GM21360 (cell line): ENCODE measurements around the gene KRTAP9-8.
"Not testable (repeated sequence)": the region's sequence is repeated elsewhere in the genome, so short reads cannot be mapped to it uniquely, and the experiment has no call there.

Experiments used
- ATAC-seq: cut with Tn5 transposase; IDR thresholded peaks from one replicate; pipeline ENCODE4 v1.9.1; 2021; ENCODE audit warnings: mild to moderate bottlenecking, moderate library complexity; ENCODE audit not compliant: unreplicated experiment

Gene KRTAP9-8

GRCh38 chr17:41237949-41238437 lies at the start of gene KRTAP9-8:
TSS of gene KRTAP9-8 (plus strand) at chr17:41237999. CDS start at chr17:41238052, 53 bp downstream.
- not testable (repeated sequence) for ATAC-seq

GRCh38 chr17:41189837-41190318 lies 47.9 kb upstream of the KRTAP9-8 start, which contains the start of gene KRTAP9-1:
TSS of gene KRTAP9-1 (plus strand) at chr17:41189887. CDS start at chr17:41189887, 0 bp downstream.
- ATAC-seq, result not testable (repeated sequence)

GRCh38 chr17:41190328-41190727 lies 47.5 kb upstream of the KRTAP9-8 start:
- ATAC-seq, result no peak

- no peak for ATAC-seq
These were observed 41.7 kb upstream of the KRTAP9-8 start for GRCh38 chr17:41196068-41196467.

- no peak for ATAC-seq
These were observed 38.2 kb upstream of the KRTAP9-8 start for GRCh38 chr17:41199421-41200078.

- no peak for ATAC-seq
These were observed 25.8 kb upstream of the KRTAP9-8 start for GRCh38 chr17:41211845-41212466.

GRCh38 chr17:41212524-41213169 lies 25.2 kb upstream of the KRTAP9-8 start:
- ATAC-seq, result no peak

- no peak for ATAC-seq
These were observed 22.1 kb upstream of the KRTAP9-8 start for GRCh38 chr17:41215681-41216080.

GRCh38 chr17:41223821-41224220 lies 14.0 kb upstream of the KRTAP9-8 start:
- no peak for ATAC-seq

GRCh38 chr17:41226051-41226450 lies 11.7 kb upstream of the KRTAP9-8 start:
- no peak for ATAC-seq

- ATAC-seq, result not testable (repeated sequence)
These were observed 11.2 kb upstream of the KRTAP9-8 start, which contains the start of gene KRTAP9-2 for GRCh38 chr17:41226598-41227095. TSS of gene KRTAP9-2 (plus strand) at chr17:41226648. CDS start at chr17:41226655, 7 bp downstream.

- ATAC-seq, result no peak
These were observed 7.7 kb upstream of the KRTAP9-8 start for GRCh38 chr17:41230094-41230493.

- ATAC-seq, result no peak
These were observed 6.1 kb upstream of the KRTAP9-8 start for GRCh38 chr17:41231731-41232130.

- not testable (repeated sequence) for ATAC-seq
These were observed 5.2 kb upstream of the KRTAP9-8 start, which contains the start of gene KRTAP9-3 for GRCh38 chr17:41232399-41233105. TSS of gene KRTAP9-3 (plus strand) at chr17:41232449. CDS start at chr17:41232502, 53 bp downstream.

- ATAC-seq, result not testable (repeated sequence)
These were observed 683 bp upstream of the KRTAP9-8 start for GRCh38 chr17:41237116-41237515.

- ATAC-seq, result not testable (repeated sequence)
These were observed 9.4 kb downstream of the KRTAP9-8 start for GRCh38 chr17:41246995-41247787.

- ATAC-seq, result not testable (repeated sequence)
These were observed 11.9 kb downstream of the KRTAP9-8 start, which contains the start of gene KRTAP9-4 for GRCh38 chr17:41249637-41250240. TSS of gene KRTAP9-4 (plus strand) at chr17:41249687. CDS start at chr17:41249721, 34 bp downstream.

- no peak for ATAC-seq
These were observed 13.5 kb downstream of the KRTAP9-8 start for GRCh38 chr17:41251261-41251660.

GRCh38 chr17:41254861-41255260 lies 17.1 kb downstream of the KRTAP9-8 start:
- ATAC-seq, result no peak
